Smooth muscle cell (in vitro differentiated cells): Measurements from ENCODE around the gene DIS3L. TPM values are rescaled to one million over a fixed set of nuclear protein-coding genes. Genes with fewer than 3 reads are reported as not detected.

ENCODE experiments used
- DNase-seq: peaks from one replicate; lab custom pipeline; 2025; ENCODE audit not compliant: unreplicated experiment; lab: John Stamatoyannopoulos, UW
- H2AFZ ChIP-seq: fragments of 200-600 bp; sonication (generic); 2 replicates; pipeline ENCODE4 v1.6.0; 2016; ENCODE audit warnings: antibody characterized with exemption, low read depth, mild to moderate bottlenecking
- H3F3A ChIP-seq: fragments of 200-600 bp; sonication (generic); 2 replicates; pipeline ENCODE4 v1.6.0; 2017; ENCODE audit warnings: antibody characterized with exemption, low read depth
- H3K27ac ChIP-seq: fragments of 200-600 bp; sonication (generic); 2 replicates; pipeline ENCODE4 v1.5.1; 2016; ENCODE audit warnings: low read depth, mild to moderate bottlenecking
- H3K27me3 ChIP-seq: fragments of 200-600 bp; sonication (generic); 2 replicates; pipeline ENCODE4 v1.6.1; 2016; ENCODE audit warnings: low read depth, mild to moderate bottlenecking
- H3K36me3 ChIP-seq: fragments of 200-600 bp; sonication (generic); 2 replicates; pipeline ENCODE4 v1.5.1; 2016; ENCODE audit warnings: low read depth
- H3K4me1 ChIP-seq: fragments of 200-600 bp; sonication (generic); 2 replicates; pipeline ENCODE4 v1.5.1; 2016; ENCODE audit warnings: low read depth
- H3K4me2 ChIP-seq: fragments of 200-600 bp; sonication (generic); 2 replicates; pipeline ENCODE4 v1.6.0; 2016; ENCODE audit warnings: mild to moderate bottlenecking
- H3K4me3 ChIP-seq: fragments of 200-600 bp; sonication (generic); 2 replicates; pipeline ENCODE4 v1.5.1; 2016; ENCODE audit warnings: mild to moderate bottlenecking
- H3K79me2 ChIP-seq: fragments of 200-600 bp; sonication (generic); 2 replicates; pipeline ENCODE4 v1.6.0; 2016; ENCODE audit warnings: low read depth, mild to moderate bottlenecking
- H3K9ac ChIP-seq: fragments of 200-600 bp; sonication (generic); 2 replicates; pipeline ENCODE4 v1.6.0; 2016; ENCODE audit warnings: low read depth
- H3K9me3 ChIP-seq: fragments of 200-600 bp; sonication (generic); replicated peaks from 2 replicates; pipeline ENCODE4 v1.5.1; 2016; ENCODE audit warnings: low read depth
- H4K20me1 ChIP-seq: fragments of 200-600 bp; sonication (generic); 2 replicates; pipeline ENCODE4 v1.6.0; 2016; ENCODE audit warnings: low read depth
- CTCF ChIP-seq: fragments of 200-600 bp; sonication (generic); IDR thresholded peaks from 2 replicates; pipeline ENCODE4 v1.5.1; 2017; ENCODE audit warnings: borderline replicate concordance, mild to moderate bottlenecking, antibody characterized with exemption; ENCODE audit not compliant: insufficient read depth, poor library complexity, severe bottlenecking
- WGBS: methylation state at CpG from one replicate; pipeline ENCODE4 v1.1.7; 2016; ENCODE audit warnings: low lambda C conversion rate; 5-methylcytosine and 5-hydroxymethylcytosine counted together
- polyA plus RNA-seq: library from polyadenylated mRNA; unstranded; fragments of >200 nt; fragmentation: Nextera tagmentation; extraction: Ambion mirVana; gene quantifications from 2 replicates; pipeline ENCODE4 v1.2.1, GENCODE V29; 2016
- total RNA-seq: library from RNA; depleted of rRNA; stranded (reverse); fragments of >200 nt; gene quantifications from 2 replicates; pipeline ENCODE4 v1.2.3, GENCODE V29; 2014

Gene DIS3L
- total and polyA plus RNA-seq, 2 experiments from 2014 or later = 10.5 to 15.2 TPM

GRCh38 chr15:66269326-66270090, 23.9 kb upstream of the DIS3L start:
- H3K9me3 ChIP-seq = no peaks in the 10 kb centered on the region
- DNase-seq = no peak
- WGBS = 15% methylated on average over 13 of the region's 13 CpGs
- H4K20me1 ChIP-seq = no peaks in the 10 kb centered on the region
- H3K4me3 ChIP-seq = no peak overlapping the region
- no peaks in the 10 kb centered on the region for H3K36me3 ChIP-seq
- no peaks in the 10 kb centered on the region for H3K4me1 ChIP-seq
- peak overlapping the region; percentile 44 for H3K27ac ChIP-seq
- H3K4me2 ChIP-seq = peak overlapping the region; percentile 47
- H3F3A ChIP-seq = peaks cover 12% of the 10 kb centered on the region
- H3K9ac ChIP-seq = no peak overlapping the region
- H3K79me2 ChIP-seq = no peaks in the 10 kb centered on the region
- peaks cover 4% of the 10 kb centered on the region for H3K27me3 ChIP-seq
- TF ChIP-seq CTCF = no peak
- H2AFZ ChIP-seq = no peak overlapping the region

DNA sequence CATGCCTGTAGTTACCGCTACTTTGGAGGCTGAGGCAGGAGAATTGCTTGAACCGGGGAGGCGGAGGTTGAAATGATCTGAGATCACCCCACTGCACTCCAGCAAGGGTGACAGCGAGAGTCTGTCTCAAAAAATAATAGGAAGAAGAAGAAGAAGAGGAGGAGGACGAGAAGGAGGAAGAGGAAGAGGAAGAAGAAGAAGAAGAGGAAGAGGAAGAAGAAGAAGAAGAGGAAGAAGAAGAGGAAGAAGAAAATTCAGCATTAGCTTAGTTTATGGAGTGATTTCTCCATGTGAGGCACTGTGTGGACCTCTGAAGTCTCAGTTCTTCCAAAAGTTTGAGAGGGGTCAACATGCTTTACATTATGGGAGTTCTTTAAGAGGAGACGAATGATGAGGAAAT, 22.4 kb upstream of the DIS3L start:
- H3F3A ChIP-seq = peaks cover 12% of the 10 kb centered on the region
- H3K4me1 ChIP-seq = no peaks in the 10 kb centered on the region
- H3K4me2 ChIP-seq = no peak overlapping the region
- H3K9ac ChIP-seq = no peak overlapping the region
- no peak for DNase-seq
- TF ChIP-seq CTCF = no peak
- H3K27me3 ChIP-seq = peaks cover 4% of the 10 kb centered on the region
- H2AFZ ChIP-seq = no peak overlapping the region
- H3K9me3 ChIP-seq = no peaks in the 10 kb centered on the region
- no peak overlapping the region for H3K4me3 ChIP-seq
- H3K36me3 ChIP-seq = no peaks in the 10 kb centered on the region
- no peaks in the 10 kb centered on the region for H3K79me2 ChIP-seq
- H4K20me1 ChIP-seq = no peaks in the 10 kb centered on the region
- 78% methylated on average over 6 of the region's 6 CpGs for WGBS
- H3K27ac ChIP-seq = no peak overlapping the region

GRCh38 chr15:66275352-66275751, 18.0 kb upstream of the DIS3L start:
- peaks cover 17% of the 10 kb centered on the region for H3K27me3 ChIP-seq
- no peak for DNase-seq
- no peaks in the 10 kb centered on the region for H3K79me2 ChIP-seq
- H4K20me1 ChIP-seq = no peaks in the 10 kb centered on the region
- no peak overlapping the region for H2AFZ ChIP-seq
- no peak overlapping the region for H3K27ac ChIP-seq
- no peak overlapping the region for H3K4me2 ChIP-seq
- TF ChIP-seq CTCF = no peak
- no peaks in the 10 kb centered on the region for H3F3A ChIP-seq
- no peaks in the 10 kb centered on the region for H3K4me1 ChIP-seq
- H3K9ac ChIP-seq = no peak overlapping the region
- H3K4me3 ChIP-seq = no peak overlapping the region
- no peaks in the 10 kb centered on the region for H3K9me3 ChIP-seq
- no peaks in the 10 kb centered on the region for H3K36me3 ChIP-seq

GRCh38 chr15:66276546-66276945, 16.8 kb upstream of the DIS3L start:
- TF ChIP-seq CTCF = no peak
- Histone ChIP-seq H3K4me3 (no peak overlapping the region), H3K27me3 (peaks cover 27% of the 10 kb centered on the region)

More at GRCh38 chr15:66276546-66276945, 16.8 kb upstream of the DIS3L start:
- Histone ChIP-seq H4K20me1 (no peaks in the 10 kb centered on the region), H3K9ac (no peak overlapping the region), H3K79me2 (no peaks in the 10 kb centered on the region), H3F3A (no peaks in the 10 kb centered on the region), H3K9me3 (no peaks in the 10 kb centered on the region), H3K4me2 (no peak overlapping the region), H3K4me1 (no peaks in the 10 kb centered on the region), H3K36me3 (no peaks in the 10 kb centered on the region), H2AFZ (no peak overlapping the region), H3K27ac (no peak overlapping the region)
- 96% methylated on average over 3 of the region's 3 CpGs for WGBS
- no peak for DNase-seq
